HEK293 (cell line): ENCODE data around the gene THUMPD1.

ENCODE experiments used
- CTCF ChIP-seq: fragments of 450-650 bp; formaldehyde crosslinking; IDR thresholded peaks from 2 replicates; pipeline ENCODE4 v1.5.1; 2016; ENCODE audit warnings: missing biosample characterization, missing genetic modification characterization
- MEIS1 ChIP-seq: sonication (generic); formaldehyde crosslinking; IDR thresholded peaks from 2 replicates; pipeline ENCODE4 v1.8.1; 2022; ENCODE audit warnings: missing genetic modification reagents, mild to moderate bottlenecking, borderline replicate concordance
- YY1 ChIP-seq: fragments of 450-650 bp; formaldehyde crosslinking; IDR thresholded peaks from 2 replicates; pipeline ENCODE4 v1.5.1; 2018; ENCODE audit warnings: missing biosample characterization, missing genetic modification characterization
- ZBTB10 ChIP-seq: fragments of 450-650 bp; formaldehyde crosslinking; IDR thresholded peaks from 2 replicates; pipeline ENCODE4 v1.5.1; 2016; ENCODE audit warnings: missing biosample characterization, missing genetic modification characterization
- ZFP37 ChIP-seq: fragments of 450-650 bp; formaldehyde crosslinking; IDR thresholded peaks from 2 replicates; pipeline ENCODE4 v1.5.1; 2016; ENCODE audit warnings: missing biosample characterization, missing genetic modification characterization
- ZNF362 ChIP-seq: fragments of 450-650 bp; formaldehyde crosslinking; IDR thresholded peaks from 2 replicates; pipeline ENCODE4 v1.5.1; 2016; ENCODE audit warnings: missing biosample characterization, missing genetic modification characterization
- ZNF433 ChIP-seq: fragments of 450-650 bp; formaldehyde crosslinking; IDR thresholded peaks from 2 replicates; pipeline ENCODE4 v1.5.1; 2016; ENCODE audit warnings: missing biosample characterization, missing genetic modification characterization, low read depth
- ZNF521 ChIP-seq: fragments of 450-650 bp; formaldehyde crosslinking; IDR thresholded peaks from 2 replicates; pipeline ENCODE4 v1.5.1; 2017; ENCODE audit warnings: missing biosample characterization, mild to moderate bottlenecking, missing genetic modification characterization
- ZNF558 ChIP-seq: fragments of 450-650 bp; formaldehyde crosslinking; IDR thresholded peaks from 2 replicates; pipeline ENCODE4 v1.5.1; 2016; ENCODE audit warnings: missing biosample characterization, missing genetic modification characterization
- ZNF639 ChIP-seq: fragments of 450-650 bp; formaldehyde crosslinking; IDR thresholded peaks from 2 replicates; pipeline ENCODE4 v1.5.1; 2016; ENCODE audit warnings: missing biosample characterization, missing genetic modification characterization

- TF ChIP-seq YY1 (tag by site-specific recombination) (no peak), ZNF433 (tag by site-specific recombination) (no peak), CTCF (tag by site-specific recombination) (no peak), ZNF521 (tag by site-specific recombination) (no peak), ZNF558 (tag by site-specific recombination) (no peak), ZBTB10 (tag by site-specific recombination) (no peak), ZFP37 (tag by site-specific recombination) (no peak), ZNF639 (tag by site-specific recombination) (no peak), MEIS1 (CRISPR knock-in tag) (no peak), ZNF362 (tag by site-specific recombination) (no peak)
These were observed 57.8 kb downstream of the THUMPD1 start for GRCh38 chr16:20683812-20684211.
